ENCODE results near the gene AK8.

Gene AK8

GRCh38 chr9:132748450-132748849, 129.6 kb downstream of the AK8 start:
- no peak overlapping the region for H3K27ac ChIP-seq
- no peak for DNase-seq (ENCODE audit: low spot score)
- CTCF ChIA-PET = interaction anchor here (0.6 kb wide), 1 partner anchor 1634 kb away, joined by 3 read pairs; no protein-coding TSS in a partner anchor
- TF ChIP-seq, protein P1, sequence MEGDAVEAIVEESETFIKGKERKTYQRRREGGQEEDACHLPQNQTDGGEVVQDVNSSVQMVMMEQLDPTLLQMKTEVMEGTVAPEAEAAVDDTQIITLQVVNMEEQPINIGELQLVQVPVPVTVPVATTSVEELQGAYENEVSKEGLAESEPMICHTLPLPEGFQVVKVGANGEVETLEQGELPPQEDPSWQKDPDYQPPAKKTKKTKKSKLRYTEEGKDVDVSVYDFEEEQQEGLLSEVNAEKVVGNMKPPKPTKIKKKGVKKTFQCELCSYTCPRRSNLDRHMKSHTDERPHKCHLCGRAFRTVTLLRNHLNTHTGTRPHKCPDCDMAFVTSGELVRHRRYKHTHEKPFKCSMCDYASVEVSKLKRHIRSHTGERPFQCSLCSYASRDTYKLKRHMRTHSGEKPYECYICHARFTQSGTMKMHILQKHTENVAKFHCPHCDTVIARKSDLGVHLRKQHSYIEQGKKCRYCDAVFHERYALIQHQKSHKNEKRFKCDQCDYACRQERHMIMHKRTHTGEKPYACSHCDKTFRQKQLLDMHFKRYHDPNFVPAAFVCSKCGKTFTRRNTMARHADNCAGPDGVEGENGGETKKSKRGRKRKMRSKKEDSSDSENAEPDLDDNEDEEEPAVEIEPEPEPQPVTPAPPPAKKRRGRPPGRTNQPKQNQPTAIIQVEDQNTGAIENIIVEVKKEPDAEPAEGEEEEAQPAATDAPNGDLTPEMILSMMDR (conservative IDR thresholded peaks at IDR 0.05; ENCODE audit: low read depth) = no peak
- POLR2A ChIA-PET (ENCODE audit: low non-redundant PET) = no interaction called here

- DNase-seq (ENCODE audit: low spot score) = no peak
- ChIA-PET POLR2A (ENCODE audit: low non-redundant PET) (no interaction called here), CTCF (no interaction called here)
- TF ChIP-seq, protein P1 (conservative IDR thresholded peaks at IDR 0.05; ENCODE audit: low read depth) = no peak
- no peak overlapping the region for H3K27ac ChIP-seq
Observed at GRCh38 chr9:132745756-132746709, 132.1 kb downstream of the AK8 start.

- CTCF ChIA-PET = interaction anchor here (0.6 kb wide), 1 partner anchor 13 kb away, joined by 3 read pairs; no protein-coding TSS in a partner anchor
- no peak for DNase-seq (ENCODE audit: low spot score)
- TF ChIP-seq, protein P1 (conservative IDR thresholded peaks at IDR 0.05; ENCODE audit: low read depth) = no peak
- POLR2A ChIA-PET (ENCODE audit: low non-redundant PET) = no interaction called here
- no peak overlapping the region for H3K27ac ChIP-seq
Observed at GRCh38 chr9:132744881-132745755, 133.0 kb downstream of the AK8 start.

DNA sequence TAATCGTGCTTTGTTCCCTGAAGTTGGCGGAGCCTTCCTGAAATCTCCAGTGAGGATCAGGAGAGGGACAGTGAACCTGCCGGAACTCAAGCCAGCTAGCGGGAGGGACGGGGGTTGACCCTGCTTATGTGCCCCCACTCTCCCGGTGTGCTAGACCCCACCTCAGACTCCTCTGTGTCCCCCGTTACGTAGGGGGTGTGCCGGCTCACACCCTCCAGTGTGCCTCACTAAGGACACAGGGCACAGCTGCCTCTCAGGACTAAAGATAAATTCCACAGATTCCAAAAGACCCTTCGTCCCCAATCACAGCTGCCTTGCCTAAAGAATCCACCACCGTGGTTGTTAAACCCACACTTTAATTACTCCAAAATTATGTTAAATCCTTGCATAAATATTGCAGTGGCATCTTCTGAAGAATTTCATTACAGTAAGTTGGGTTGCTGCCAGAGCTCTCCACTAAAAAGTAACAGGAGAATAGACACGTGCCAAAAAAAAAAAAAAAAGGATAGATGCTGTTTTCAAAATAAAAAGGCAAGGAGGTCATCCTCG, 134.1 kb downstream of the AK8 start:
- ChIA-PET POLR2A (ENCODE audit: low non-redundant PET) (no interaction called here), CTCF (interaction anchor here (0.6 kb wide), 2 partner anchors 14 to 277 kb away, joined by 3 to 4 read pairs; no protein-coding TSS in a partner anchor)
- DNase-seq (ENCODE audit: low spot score) = no peak
- H3K27ac ChIP-seq = no peak overlapping the region
- TF ChIP-seq, protein P1 (conservative IDR thresholded peaks at IDR 0.05; ENCODE audit: low read depth) = no peak

GRCh38 chr9:132742821-132743311, 135.2 kb downstream of the AK8 start:
- DNase-seq (ENCODE audit: low spot score) = no peak
- CTCF ChIA-PET = no interaction called here
- POLR2A ChIA-PET (ENCODE audit: low non-redundant PET) = no interaction called here
- TF ChIP-seq, protein P1 (conservative IDR thresholded peaks at IDR 0.05; ENCODE audit: low read depth) = no peak
- H3K27ac ChIP-seq = no peak overlapping the region

All from RWPE1 (cell line).